ENCODE results near the gene KLHL22. TPM values are rescaled to one million over a fixed set of nuclear protein-coding genes. Genes with fewer than 3 reads are reported as not detected.
A peak's percentile ranks its signal among the peaks of the same experiment; 100 is the strongest.
"Not testable (repeated sequence)": the region's sequence is repeated elsewhere in the genome, so short reads cannot be mapped to it uniquely, and the experiment has no call there.

The KLHL22 gene
- total and polyA plus RNA-seq, 2 experiments from 2014 or later: 23.6 to 38.0 TPM

GRCh38 chr22:20507253-20508066, 11.9 kb upstream of the KLHL22 start, which contains the start of gene MED15:
Gene MED15 (plus strand): TSS chr22:20507610. CDS start chr22:20507679, 69 bp downstream.
- Histone ChIP-seq H3K9me2 (replicated peaks; ENCODE audit: insufficient read depth) (no peaks in the 10 kb centered on the region), H3K4me2 (peak within 1 kb of the TSS; percentile 98), H3K4me1 (ENCODE audit: insufficient read depth) (peaks cover 23% of the 10 kb centered on the region), H2AFZ (peak within 1 kb of the TSS; percentile 66), H4K20me1 (ENCODE audit: insufficient read depth, poor library complexity, severe bottlenecking) (peaks cover 35% of the 10 kb centered on the region), H3K79me2 (peaks cover 47% of the 10 kb centered on the region), H3K36me3 (replicated peaks; ENCODE audit: insufficient read depth, low read depth) (no peaks in the 10 kb centered on the region), H3K4me3 (peak within 1 kb of the TSS; percentile 94), H3K9me3 (ENCODE audit: low read depth) (no peaks in the 10 kb centered on the region), H3K27ac (peak within 1 kb of the TSS; percentile 100), H3K27me3 (no peaks in the 10 kb centered on the region)
- no peak for TF ChIP-seq CTCF (IDR thresholded peaks at IDR 0.05; ENCODE audit: poor library complexity)
- no peak for TF ChIP-seq EZH2 (IDR thresholded peaks at IDR 0.05; ENCODE audit: borderline replicate concordance)
- TF ChIP-seq EZH2phosphoT487 (IDR thresholded peaks at IDR 0.05; ENCODE audit: low read depth, severe bottlenecking, unreplicated experiment): no peak
- DNase-seq (ENCODE audit: low spot score): peak; percentile 94
- WGBS (ENCODE audit: low lambda C conversion rate, missing lambda C conversion rate): 2% methylated on average over 58 of the region's 58 CpGs

- Histone ChIP-seq H3K27ac (peak overlapping the region; percentile 100), H3K9me2 (replicated peaks; ENCODE audit: insufficient read depth) (no peaks in the 10 kb centered on the region), H3K79me2 (peaks cover 39% of the 10 kb centered on the region), H3K4me1 (ENCODE audit: insufficient read depth) (peaks cover 23% of the 10 kb centered on the region), H3K9me3 (ENCODE audit: low read depth) (no peaks in the 10 kb centered on the region), H3K27me3 (no peaks in the 10 kb centered on the region), H3K4me2 (peak overlapping the region; percentile 98), H3K4me3 (no peak overlapping the region), H2AFZ (peak overlapping the region; percentile 62), H4K20me1 (ENCODE audit: insufficient read depth, poor library complexity, severe bottlenecking) (peaks cover 27% of the 10 kb centered on the region), H3K36me3 (replicated peaks; ENCODE audit: insufficient read depth, low read depth) (no peaks in the 10 kb centered on the region)
- TF ChIP-seq EZH2phosphoT487 (IDR thresholded peaks at IDR 0.05; ENCODE audit: low read depth, severe bottlenecking, unreplicated experiment): no peak
- no peak for TF ChIP-seq CTCF (IDR thresholded peaks at IDR 0.05; ENCODE audit: poor library complexity)
- TF ChIP-seq EZH2 (IDR thresholded peaks at IDR 0.05; ENCODE audit: borderline replicate concordance): no peak
- DNase-seq (ENCODE audit: low spot score): no peak
- 76% methylated on average over 13 of the region's 13 CpGs for WGBS (ENCODE audit: low lambda C conversion rate, missing lambda C conversion rate)
Observed at GRCh38 chr22:20506543-20507252, 11.1 kb upstream of the KLHL22 start.

- not testable (repeated sequence) for H3K9me3 ChIP-seq (ENCODE audit: low read depth); H3K27ac ChIP-seq; H3K9me2 ChIP-seq (replicated peaks; ENCODE audit: insufficient read depth); H2AFZ ChIP-seq; H3K36me3 ChIP-seq (replicated peaks; ENCODE audit: insufficient read depth, low read depth); H3K4me2 ChIP-seq; H4K20me1 ChIP-seq (ENCODE audit: insufficient read depth, poor library complexity, severe bottlenecking); H3K4me1 ChIP-seq (ENCODE audit: insufficient read depth); H3K27me3 ChIP-seq; H3K4me3 ChIP-seq
- WGBS (ENCODE audit: low lambda C conversion rate, missing lambda C conversion rate): 81% methylated on average over 5 of the region's 5 CpGs
- peaks cover 18% of the 10 kb centered on the region for H3K79me2 ChIP-seq
- peak; percentile 75 for DNase-seq (ENCODE audit: low spot score)
Observed at GRCh38 chr22:20504293-20504922, 8.8 kb upstream of the KLHL22 start.

Measured in hepatocyte (in vitro differentiated cells).